Measurements from ENCODE around the gene CCDC157.
A peak's percentile ranks its signal among the peaks of the same experiment; 100 is the strongest.

Gene CCDC157

DNA sequence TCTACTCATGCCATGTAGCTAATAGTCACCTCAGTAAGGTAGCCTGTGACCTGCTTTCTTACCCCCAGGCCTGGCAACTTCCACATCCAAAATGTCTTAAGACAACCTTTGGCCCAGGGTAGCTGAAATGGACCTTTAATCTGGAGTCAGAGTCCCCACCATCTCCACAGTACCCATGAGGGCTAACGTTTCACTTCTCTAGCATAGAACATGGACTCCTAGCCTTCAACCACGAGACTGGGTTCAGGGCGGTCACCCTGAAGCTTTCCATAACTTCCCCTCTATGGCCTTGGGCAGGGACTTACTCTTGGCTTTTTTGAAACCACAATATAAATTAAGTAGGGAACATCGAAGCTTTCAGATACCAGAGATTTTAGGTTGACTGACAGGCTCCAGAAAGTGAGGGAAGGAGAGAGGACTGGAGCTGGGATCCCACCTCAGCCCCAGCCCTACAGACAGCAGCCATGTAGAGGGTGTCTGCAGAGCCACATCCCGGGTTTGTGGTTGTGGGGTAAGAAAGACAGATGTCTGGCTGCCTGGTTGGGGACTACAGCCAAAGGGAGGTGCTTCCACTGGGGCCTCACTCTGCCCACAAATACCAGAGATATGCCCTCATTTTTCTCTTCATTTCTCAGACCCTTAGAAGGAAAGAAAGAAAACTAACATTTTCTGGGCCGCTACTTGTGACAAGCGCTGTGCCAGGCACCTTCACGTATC, 32.6 kb upstream of the CCDC157 start:
- H3K9ac ChIP-seq (ENCODE audit: low read length): no peak overlapping the region
- no peak overlapping the region for H4K8ac ChIP-seq (ENCODE audit: low read depth, low read length)
- H3K4me1 ChIP-seq (ENCODE audit: control insufficient read depth, low read depth, low read length): no peaks in the 10 kb centered on the region
- H3K79me1 ChIP-seq (ENCODE audit: low read length): no peaks in the 10 kb centered on the region
- H2BK5ac ChIP-seq (ENCODE audit: low read length): no peak overlapping the region
- no peak overlapping the region for H3K23ac ChIP-seq (ENCODE audit: low read length)
- DNase-seq: no peak
- no peak overlapping the region for H3K18ac ChIP-seq (ENCODE audit: low read length)
- no peak overlapping the region for H2AK5ac ChIP-seq (ENCODE audit: low read length)
- no peak overlapping the region for H4K5ac ChIP-seq (ENCODE audit: low read length)
- no peak overlapping the region for H3K56ac ChIP-seq (ENCODE audit: low read length)
- no peak overlapping the region for H2BK120ac ChIP-seq (ENCODE audit: low read depth, low read length)
- no peaks in the 10 kb centered on the region for H3K79me2 ChIP-seq (ENCODE audit: control insufficient read depth, insufficient read depth, low read length)
- no peak overlapping the region for H3K4ac ChIP-seq (ENCODE audit: low read depth, low read length)
- no peak overlapping the region for H3K4me2 ChIP-seq (ENCODE audit: low read length)
- no peaks in the 10 kb centered on the region for H3K36me3 ChIP-seq (ENCODE audit: control insufficient read depth, insufficient read depth, low read length)
- no peak overlapping the region for H3K4me3 ChIP-seq (ENCODE audit: low read length)
- WGBS (ENCODE audit: extremely low coverage, insufficient coverage, low lambda C conversion rate): no CpG with 5 or more reads among the region's 8 CpGs
- no peak overlapping the region for H2BK15ac ChIP-seq (replicated peaks; ENCODE audit: low read depth)
- no peaks in the 10 kb centered on the region for H3K27me3 ChIP-seq (ENCODE audit: insufficient read depth, low read length, poor library complexity)
- no peak overlapping the region for H3K27ac ChIP-seq (ENCODE audit: low read depth, low read length)

DNA sequence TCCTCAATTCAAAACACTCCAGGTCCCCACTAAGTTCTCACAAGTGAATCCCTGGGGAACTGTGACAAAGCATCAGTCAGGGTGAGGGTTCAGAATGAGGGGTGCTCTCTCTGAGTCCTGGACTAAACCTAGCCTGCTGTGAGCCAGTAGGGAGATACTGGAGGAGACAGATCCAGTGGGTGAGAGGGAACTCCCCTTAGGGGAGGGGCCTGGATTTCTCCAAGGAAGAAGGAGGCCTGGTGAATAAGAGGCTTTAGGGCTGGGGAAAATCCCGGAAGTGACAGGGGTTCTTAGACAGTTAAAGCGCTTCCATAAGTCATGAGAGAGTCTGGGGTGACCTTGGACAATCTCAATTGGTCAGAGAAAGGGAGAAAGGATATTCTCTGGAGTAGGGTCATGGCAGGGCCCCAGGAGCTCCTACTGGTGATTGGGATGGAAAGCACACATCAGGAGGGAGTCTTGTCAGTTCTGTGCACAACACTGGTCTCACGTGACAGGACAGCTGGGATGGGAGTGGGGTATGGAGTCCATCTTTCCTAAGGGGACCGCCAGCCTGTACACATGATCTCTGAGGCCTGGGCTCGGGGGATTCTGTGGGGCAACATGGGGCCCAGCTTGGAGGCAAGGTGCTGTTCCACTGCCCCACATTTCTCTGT, 31.6 kb upstream of the CCDC157 start:
- H3K79me1 ChIP-seq (ENCODE audit: low read length): no peaks in the 10 kb centered on the region
- H2AK5ac ChIP-seq (ENCODE audit: low read length): no peak overlapping the region
- no peak overlapping the region for H3K56ac ChIP-seq (ENCODE audit: low read length)
- H2BK5ac ChIP-seq (ENCODE audit: low read length): no peak overlapping the region
- H3K4me3 ChIP-seq (ENCODE audit: low read length): no peak overlapping the region
- H3K9ac ChIP-seq (ENCODE audit: low read length): no peak overlapping the region
- DNase-seq: peak; percentile 32
- no peak overlapping the region for H3K4ac ChIP-seq (ENCODE audit: low read depth, low read length)
- WGBS (ENCODE audit: extremely low coverage, insufficient coverage, low lambda C conversion rate): no CpG with 5 or more reads among the region's 5 CpGs
- H4K8ac ChIP-seq (ENCODE audit: low read depth, low read length): no peak overlapping the region
- H3K4me1 ChIP-seq (ENCODE audit: control insufficient read depth, low read depth, low read length): no peaks in the 10 kb centered on the region
- H3K36me3 ChIP-seq (ENCODE audit: control insufficient read depth, insufficient read depth, low read length): no peaks in the 10 kb centered on the region
- H3K27ac ChIP-seq (ENCODE audit: low read depth, low read length): no peak overlapping the region
- H2BK15ac ChIP-seq (replicated peaks; ENCODE audit: low read depth): no peak overlapping the region
- no peak overlapping the region for H4K5ac ChIP-seq (ENCODE audit: low read length)
- H3K79me2 ChIP-seq (ENCODE audit: control insufficient read depth, insufficient read depth, low read length): no peaks in the 10 kb centered on the region
- H3K27me3 ChIP-seq (ENCODE audit: insufficient read depth, low read length, poor library complexity): no peaks in the 10 kb centered on the region
- H3K4me2 ChIP-seq (ENCODE audit: low read length): no peak overlapping the region
- no peak overlapping the region for H3K18ac ChIP-seq (ENCODE audit: low read length)
- H2BK120ac ChIP-seq (ENCODE audit: low read depth, low read length): no peak overlapping the region
- H3K23ac ChIP-seq (ENCODE audit: low read length): no peak overlapping the region

DNA sequence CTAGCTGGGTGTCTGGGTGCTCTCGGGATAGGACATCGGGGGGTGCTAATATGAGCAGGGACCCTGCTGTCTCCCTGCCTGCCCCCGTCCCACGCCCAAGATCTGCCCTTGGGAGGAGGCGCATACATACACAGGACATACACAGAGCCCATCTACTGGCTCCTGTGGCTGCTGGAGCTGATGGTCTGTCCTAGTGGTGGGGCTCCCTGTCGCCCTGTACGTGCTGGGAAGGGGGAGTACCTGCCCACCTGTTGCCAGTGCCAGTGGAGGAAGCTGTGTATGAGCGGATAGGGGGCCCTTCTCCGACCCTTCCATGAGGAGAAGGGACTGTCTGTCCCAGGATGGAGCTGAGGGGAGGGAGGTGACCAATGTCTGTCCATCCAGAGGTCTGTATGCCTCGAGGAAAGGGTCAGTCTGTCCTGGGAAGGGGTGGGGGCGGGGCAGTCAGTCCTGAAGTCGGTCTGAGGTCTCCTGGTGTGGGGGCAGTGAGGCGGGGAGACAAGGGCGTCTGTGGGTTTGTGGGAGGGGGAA, 31.0 kb upstream of the CCDC157 start:
- DNase-seq: no peak
- no CpG with 5 or more reads among the region's 14 CpGs for WGBS (ENCODE audit: extremely low coverage, insufficient coverage, low lambda C conversion rate)
- H3K9ac ChIP-seq (ENCODE audit: low read length): peak overlapping the region; percentile 71
- no peak overlapping the region for H2BK5ac ChIP-seq (ENCODE audit: low read length)
- peak overlapping the region; percentile 38 for H3K4ac ChIP-seq (ENCODE audit: low read depth, low read length)
- peak overlapping the region; percentile 71 for H3K56ac ChIP-seq (ENCODE audit: low read length)
- H3K79me1 ChIP-seq (ENCODE audit: low read length): no peaks in the 10 kb centered on the region
- no peak overlapping the region for H4K8ac ChIP-seq (ENCODE audit: low read depth, low read length)
- H3K27ac ChIP-seq (ENCODE audit: low read depth, low read length): no peak overlapping the region
- H3K4me3 ChIP-seq (ENCODE audit: low read length): no peak overlapping the region
- no peaks in the 10 kb centered on the region for H3K79me2 ChIP-seq (ENCODE audit: control insufficient read depth, insufficient read depth, low read length)
- no peaks in the 10 kb centered on the region for H3K4me1 ChIP-seq (ENCODE audit: control insufficient read depth, low read depth, low read length)
- H4K5ac ChIP-seq (ENCODE audit: low read length): no peak overlapping the region
- H2BK120ac ChIP-seq (ENCODE audit: low read depth, low read length): no peak overlapping the region
- no peaks in the 10 kb centered on the region for H3K36me3 ChIP-seq (ENCODE audit: control insufficient read depth, insufficient read depth, low read length)
- H3K4me2 ChIP-seq (ENCODE audit: low read length): peak overlapping the region; percentile 77
- H3K23ac ChIP-seq (ENCODE audit: low read length): no peak overlapping the region
- H2AK5ac ChIP-seq (ENCODE audit: low read length): no peak overlapping the region
- no peak overlapping the region for H3K18ac ChIP-seq (ENCODE audit: low read length)
- H3K27me3 ChIP-seq (ENCODE audit: insufficient read depth, low read length, poor library complexity): no peaks in the 10 kb centered on the region
- H2BK15ac ChIP-seq (replicated peaks; ENCODE audit: low read depth): no peak overlapping the region

DNA sequence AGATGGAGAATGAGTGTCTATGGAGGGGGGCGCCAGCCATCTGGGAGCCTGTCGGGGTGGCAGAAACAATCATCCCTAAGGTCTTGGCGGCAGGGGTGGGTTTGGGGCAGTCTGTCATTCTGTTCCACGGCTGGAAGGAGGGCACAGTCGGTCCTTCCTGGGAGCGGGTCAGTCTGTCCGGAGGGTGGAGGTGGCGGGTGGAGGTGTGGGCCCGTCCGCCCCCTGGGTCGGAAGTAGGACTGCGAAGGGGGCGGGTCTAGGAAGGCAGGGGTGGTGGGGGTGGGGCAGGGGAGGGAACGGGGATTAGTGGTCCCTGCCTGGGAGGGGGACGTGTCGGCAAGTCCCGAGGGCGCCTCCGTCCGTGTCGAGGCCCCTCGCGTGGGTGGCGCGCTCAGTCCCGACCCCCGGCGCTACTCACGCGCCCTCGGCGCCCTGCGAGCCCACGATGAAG, 30.5 kb upstream of the CCDC157 start:
- no CpG with 5 or more reads among the region's 34 CpGs for WGBS (ENCODE audit: extremely low coverage, insufficient coverage, low lambda C conversion rate)
- Histone ChIP-seq H3K4ac (ENCODE audit: low read depth, low read length) (no peak overlapping the region), H3K4me2 (ENCODE audit: low read length) (peak overlapping the region; percentile 77), H3K9ac (ENCODE audit: low read length) (peak overlapping the region; percentile 88), H3K4me3 (ENCODE audit: low read length) (peak overlapping the region; percentile 80), H3K79me1 (ENCODE audit: low read length) (no peaks in the 10 kb centered on the region), H2BK5ac (ENCODE audit: low read length) (no peak overlapping the region), H4K8ac (ENCODE audit: low read depth, low read length) (no peak overlapping the region), H3K36me3 (ENCODE audit: control insufficient read depth, insufficient read depth, low read length) (no peaks in the 10 kb centered on the region), H3K18ac (ENCODE audit: low read length) (peak overlapping the region; percentile 29), H3K4me1 (ENCODE audit: control insufficient read depth, low read depth, low read length) (no peaks in the 10 kb centered on the region), H3K27me3 (ENCODE audit: insufficient read depth, low read length, poor library complexity) (no peaks in the 10 kb centered on the region), H3K79me2 (ENCODE audit: control insufficient read depth, insufficient read depth, low read length) (no peaks in the 10 kb centered on the region), H3K27ac (ENCODE audit: low read depth, low read length) (peak overlapping the region; percentile 31), H2AK5ac (ENCODE audit: low read length) (no peak overlapping the region), H2BK120ac (ENCODE audit: low read depth, low read length) (no peak overlapping the region), H4K5ac (ENCODE audit: low read length) (no peak overlapping the region), H3K23ac (ENCODE audit: low read length) (no peak overlapping the region), H2BK15ac (replicated peaks; ENCODE audit: low read depth) (no peak overlapping the region), H3K56ac (ENCODE audit: low read length) (peak overlapping the region; percentile 87)
- no peak for DNase-seq

DNA sequence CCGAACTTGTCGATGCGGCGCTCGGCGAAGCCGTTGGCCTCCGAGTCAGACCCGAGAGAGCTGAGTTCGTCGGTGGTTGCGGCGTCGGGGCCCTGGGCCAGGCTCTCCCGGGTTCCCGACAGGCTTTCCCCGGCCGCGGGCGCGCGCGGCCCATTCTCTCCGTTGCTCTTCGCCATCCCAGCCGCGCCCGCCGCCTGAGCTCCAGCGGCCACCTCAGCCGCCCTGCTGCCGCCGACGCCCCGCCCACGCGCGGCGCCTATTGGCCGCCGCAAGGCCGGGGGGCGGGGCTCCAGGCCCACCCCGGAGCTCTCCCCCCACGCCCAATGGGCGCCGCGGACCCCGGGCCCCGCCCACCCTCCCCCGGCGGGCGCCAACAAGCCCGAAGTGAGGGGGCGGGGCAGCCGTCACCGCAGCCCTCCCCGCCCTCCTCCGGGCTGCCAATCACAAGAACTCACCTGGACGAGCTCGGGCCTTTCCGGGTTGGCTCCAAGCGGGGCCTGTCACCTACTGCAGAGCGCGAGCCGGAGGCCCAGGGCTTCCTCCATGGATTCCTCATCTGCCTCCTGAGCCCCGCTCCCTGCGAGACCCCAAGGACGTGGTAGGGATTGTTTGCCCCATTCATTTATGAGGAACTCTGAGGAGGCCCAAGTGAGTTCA, 30.0 kb upstream of the CCDC157 start, which contains the start of gene TBC1D10A:
Gene TBC1D10A, minus strand, starts transcription at position 236 of the 657 bp plus-strand sequence. Its CDS starts 60 bp downstream, at position 176.
- Histone ChIP-seq H4K5ac (ENCODE audit: low read length) (no peak within 1 kb of the TSS), H2BK5ac (ENCODE audit: low read length) (no peak within 1 kb of the TSS), H2BK120ac (ENCODE audit: low read depth, low read length) (no peak within 1 kb of the TSS), H4K8ac (ENCODE audit: low read depth, low read length) (no peak within 1 kb of the TSS), H3K4me3 (ENCODE audit: low read length) (peak within 1 kb of the TSS; percentile 80), H3K79me1 (ENCODE audit: low read length) (no peaks in the 10 kb centered on the region), H3K23ac (ENCODE audit: low read length) (no peak within 1 kb of the TSS), H3K4me1 (ENCODE audit: control insufficient read depth, low read depth, low read length) (no peaks in the 10 kb centered on the region), H3K18ac (ENCODE audit: low read length) (peak within 1 kb of the TSS; percentile 71), H3K4ac (ENCODE audit: low read depth, low read length) (peak within 1 kb of the TSS; percentile 38), H2BK15ac (replicated peaks; ENCODE audit: low read depth) (no peak within 1 kb of the TSS), H3K27me3 (ENCODE audit: insufficient read depth, low read length, poor library complexity) (no peaks in the 10 kb centered on the region), H3K56ac (ENCODE audit: low read length) (peak within 1 kb of the TSS; percentile 90), H3K79me2 (ENCODE audit: control insufficient read depth, insufficient read depth, low read length) (no peaks in the 10 kb centered on the region), H3K4me2 (ENCODE audit: low read length) (peak within 1 kb of the TSS; percentile 77), H3K9ac (ENCODE audit: low read length) (peak within 1 kb of the TSS; percentile 88), H3K27ac (ENCODE audit: low read depth, low read length) (peak within 1 kb of the TSS; percentile 31), H3K36me3 (ENCODE audit: control insufficient read depth, insufficient read depth, low read length) (no peaks in the 10 kb centered on the region), H2AK5ac (ENCODE audit: low read length) (no peak within 1 kb of the TSS)
- WGBS (ENCODE audit: extremely low coverage, insufficient coverage, low lambda C conversion rate): no CpG with 5 or more reads among the region's 69 CpGs
- peak; percentile 97 for DNase-seq

All from mesendoderm (in vitro differentiated cells).